HL-60 (cell line): ENCODE data around the gene FBXL12.

Experiments
- DNase-seq, 2 experiments: peaks; one replicate each; pipeline ENCODE4 v3.0.0-alpha.2; 2010 to 2020; ENCODE audit warnings: low read depth in 1 of 2, low spot score in 1 of 2
- H3K27ac ChIP-seq: fragments of 250-450 bp; sonication (Bioruptor Pico); replicated peaks from 2 replicates; pipeline ENCODE4 v1.5.1; 2020; ENCODE audit warnings: mild to moderate bottlenecking, moderate library complexity
- H3K27me3 ChIP-seq: fragments of 250-450 bp; sonication (Bioruptor Pico); 2 replicates; pipeline ENCODE4 v1.5.1; 2021; ENCODE audit warnings: mild to moderate bottlenecking, moderate library complexity; ENCODE audit not compliant: insufficient read depth, poor library complexity, severe bottlenecking
- H3K4me3 ChIP-seq: replicated peaks from 2 replicates; pipeline ENCODE4 v1.5.1; 2011; ENCODE audit warnings: mild to moderate bottlenecking, control low read depth, low read length; ENCODE audit not compliant: insufficient read depth
- GABPA ChIP-seq: IDR thresholded peaks from 2 replicates; pipeline ENCODE4 v1.6.1; 2012; ENCODE audit warnings: low read depth
- POLR2AphosphoS5 ChIP-seq: IDR thresholded peaks from 2 replicates; pipeline ENCODE4 v1.6.1; 2012; ENCODE audit warnings: low read depth
- REST ChIP-seq: IDR thresholded peaks from 2 replicates; pipeline ENCODE4 v1.6.1; 2012; ENCODE audit warnings: low read depth; ENCODE audit not compliant: insufficient replicate concordance
- SPI1 ChIP-seq: IDR thresholded peaks from 2 replicates; pipeline ENCODE4 v1.6.1; 2012; ENCODE audit warnings: low read depth, mild to moderate bottlenecking, borderline replicate concordance
- TF ChIP-seq, protein P1 (sequence below): IDR thresholded peaks from one replicate; pipeline ENCODE4 v1.5.1; 2011; ENCODE audit warnings: low read length, control low read depth, inconsistent platforms; ENCODE audit not compliant: insufficient read depth

Gene FBXL12

DNA sequence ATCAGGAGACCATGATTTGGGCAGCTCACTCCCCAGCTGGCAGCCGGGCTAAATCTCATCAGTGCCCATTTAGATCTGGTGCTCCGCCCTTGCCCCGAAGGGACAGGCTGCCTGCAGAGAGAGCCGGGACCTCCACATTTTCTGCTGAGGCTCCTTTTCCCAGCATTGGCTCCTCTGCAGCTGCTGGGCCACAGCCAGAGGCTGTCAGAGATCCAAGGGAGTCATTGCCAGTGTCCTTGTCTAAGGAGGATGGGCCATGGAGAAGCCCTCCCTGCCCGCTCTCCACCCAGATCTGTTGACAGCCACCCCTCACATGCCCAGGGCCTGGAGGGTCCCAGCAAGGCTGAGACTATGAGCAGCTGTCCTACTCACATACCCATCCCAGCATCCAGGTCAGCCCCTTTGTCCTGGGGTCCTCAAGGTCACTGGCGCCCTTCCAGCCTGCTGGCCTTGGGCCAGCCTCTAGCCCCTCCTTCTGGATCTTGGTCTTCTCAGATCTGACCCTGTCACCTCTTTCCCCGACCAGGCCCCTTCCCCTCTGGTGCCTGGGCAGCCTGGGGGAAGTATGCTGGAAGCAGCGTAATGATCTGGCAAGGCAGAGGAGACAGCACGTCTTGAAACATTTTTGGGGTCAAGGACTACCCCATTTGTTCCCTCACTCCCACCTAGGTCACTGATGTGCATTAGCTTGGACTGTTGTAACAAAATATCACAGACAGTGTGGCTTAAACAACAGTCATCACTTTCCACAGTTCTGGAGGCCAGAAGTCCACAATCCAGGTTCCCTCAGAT is 24.2 kb upstream of the FBXL12 start:
- TF ChIP-seq GABPA (no peak), REST (no peak), POLR2AphosphoS5 (no peak), SPI1 (no peak)
- TF ChIP-seq, protein P1, sequence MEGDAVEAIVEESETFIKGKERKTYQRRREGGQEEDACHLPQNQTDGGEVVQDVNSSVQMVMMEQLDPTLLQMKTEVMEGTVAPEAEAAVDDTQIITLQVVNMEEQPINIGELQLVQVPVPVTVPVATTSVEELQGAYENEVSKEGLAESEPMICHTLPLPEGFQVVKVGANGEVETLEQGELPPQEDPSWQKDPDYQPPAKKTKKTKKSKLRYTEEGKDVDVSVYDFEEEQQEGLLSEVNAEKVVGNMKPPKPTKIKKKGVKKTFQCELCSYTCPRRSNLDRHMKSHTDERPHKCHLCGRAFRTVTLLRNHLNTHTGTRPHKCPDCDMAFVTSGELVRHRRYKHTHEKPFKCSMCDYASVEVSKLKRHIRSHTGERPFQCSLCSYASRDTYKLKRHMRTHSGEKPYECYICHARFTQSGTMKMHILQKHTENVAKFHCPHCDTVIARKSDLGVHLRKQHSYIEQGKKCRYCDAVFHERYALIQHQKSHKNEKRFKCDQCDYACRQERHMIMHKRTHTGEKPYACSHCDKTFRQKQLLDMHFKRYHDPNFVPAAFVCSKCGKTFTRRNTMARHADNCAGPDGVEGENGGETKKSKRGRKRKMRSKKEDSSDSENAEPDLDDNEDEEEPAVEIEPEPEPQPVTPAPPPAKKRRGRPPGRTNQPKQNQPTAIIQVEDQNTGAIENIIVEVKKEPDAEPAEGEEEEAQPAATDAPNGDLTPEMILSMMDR, result no peak
- no peak for DNase-seq
- Histone ChIP-seq H3K27ac (no peak overlapping the region), H3K27me3 (no peaks in the 10 kb centered on the region), H3K4me3 (no peak overlapping the region)

DNA sequence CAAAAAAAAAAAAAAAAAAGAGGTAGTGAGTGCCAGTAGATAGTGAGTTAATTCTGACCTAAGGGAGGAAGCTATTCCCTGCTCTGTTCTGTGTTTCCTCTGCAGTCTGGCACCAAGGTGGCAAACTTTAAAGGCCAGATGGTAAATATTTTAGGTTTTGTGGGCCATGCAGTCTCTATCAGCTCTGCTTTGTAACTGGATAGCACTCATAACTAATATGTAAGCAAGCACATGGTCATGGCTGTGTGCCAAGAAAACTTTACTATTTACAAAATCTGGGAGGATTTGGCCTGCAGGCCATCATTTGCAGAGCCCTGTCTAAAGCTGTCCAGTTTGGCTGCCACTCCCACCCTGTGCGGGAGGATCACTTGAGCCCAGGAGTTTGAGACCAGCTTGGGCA is 20.5 kb upstream of the FBXL12 start:
- Histone ChIP-seq H3K4me3 (no peak overlapping the region), H3K27me3 (no peaks in the 10 kb centered on the region), H3K27ac (no peak overlapping the region)
- DNase-seq, result no peak
- no peak for TF ChIP-seq POLR2AphosphoS5
- TF ChIP-seq SPI1, result no peak
- TF ChIP-seq REST, result no peak
- TF ChIP-seq GABPA, result no peak
- TF ChIP-seq, protein P1, result no peak

- no peak overlapping the region for H3K27ac ChIP-seq
- H3K4me3 ChIP-seq, result no peak overlapping the region
- DNase-seq, result no peak
- no peaks in the 10 kb centered on the region for H3K27me3 ChIP-seq
- TF ChIP-seq, protein P1, result no peak
- TF ChIP-seq POLR2AphosphoS5, result no peak
- no peak for TF ChIP-seq GABPA
- TF ChIP-seq REST, result no peak
- TF ChIP-seq SPI1, result no peak
Measured at GRCh38 chr19:9838324-9838723, 19.4 kb upstream of the FBXL12 start.
